Epithelial cell of esophagus (primary cell): ENCODE measurements around the gene LRRC75A.
A peak's percentile ranks its signal among the peaks of the same experiment; 100 is the strongest.
"Not testable (repeated sequence)": the region's sequence is repeated elsewhere in the genome, so short reads cannot be mapped to it uniquely, and the experiment has no call there.

ENCODE experiments used
- DNase-seq: peaks from one replicate; pipeline ENCODE4 v3.0.0; 2010; ENCODE audit warnings: low read depth
- H3K4me3 ChIP-seq: 2 replicates; pipeline ENCODE4 v1.5.1; 2011; ENCODE audit warnings: mild to moderate bottlenecking, low read length, control low read depth
- CTCF ChIP-seq: IDR thresholded peaks from 2 replicates; pipeline ENCODE4 v1.5.1; 2011; ENCODE audit warnings: low read depth, mild to moderate bottlenecking, low read length, control low read depth, inconsistent platforms; ENCODE audit not compliant: insufficient read depth; ENCODE audit errors: missing control alignments

LRRC75A gene

GRCh38 chr17:16418685-16419068 lies 73.3 kb downstream of the LRRC75A start:
- no peak for TF ChIP-seq CTCF
- no peak for DNase-seq
- no peak overlapping the region for H3K4me3 ChIP-seq

DNA sequence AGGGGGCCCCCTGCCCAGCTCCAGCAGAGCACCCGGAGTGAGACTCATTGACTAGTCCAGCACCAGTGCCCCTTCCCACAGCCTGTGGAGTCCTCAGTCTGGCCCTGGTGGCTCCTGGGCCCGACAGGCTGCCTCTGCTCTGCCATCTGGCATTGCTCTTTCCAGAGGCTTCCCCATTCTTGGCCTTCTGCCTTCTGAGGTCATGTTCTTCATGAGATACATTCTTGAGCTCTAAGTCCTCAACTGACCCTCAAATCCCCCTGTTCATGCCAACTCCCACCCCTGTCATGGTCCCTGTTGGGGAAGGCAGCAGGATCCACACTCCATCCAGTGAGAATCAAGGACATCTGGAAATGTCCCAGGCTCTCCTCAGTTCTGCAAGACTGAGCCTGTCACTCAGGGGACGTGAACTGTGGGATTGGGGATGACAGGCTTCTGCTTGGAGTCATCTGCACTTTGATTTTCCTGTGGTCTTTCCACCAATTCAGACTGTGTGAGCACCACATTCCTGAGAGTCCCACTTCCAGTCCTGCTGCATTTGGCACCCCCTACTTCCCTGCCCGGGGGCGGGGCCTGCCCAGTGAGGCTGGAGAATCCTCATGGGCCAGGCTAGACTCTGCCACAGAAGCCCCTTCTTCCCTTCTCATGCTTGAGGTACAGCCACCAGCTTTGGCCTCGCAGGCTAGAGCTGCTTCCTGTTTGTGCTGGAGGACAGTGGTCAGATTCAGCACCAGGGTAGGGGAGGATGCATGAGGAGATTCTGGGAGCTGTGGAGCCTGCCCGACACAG lies 73.9 kb downstream of the LRRC75A start:
- H3K4me3 ChIP-seq = no peak overlapping the region
- DNase-seq = no peak
- TF ChIP-seq CTCF = no peak

- no peak for TF ChIP-seq CTCF
- no peak for DNase-seq
- H3K4me3 ChIP-seq = no peak overlapping the region
Measured at GRCh38 chr17:16417399-16417798, 74.6 kb downstream of the LRRC75A start.

- no peak for DNase-seq
- peak; percentile 15 for TF ChIP-seq CTCF
- no peak within 1 kb of the TSS for H3K4me3 ChIP-seq
Measured at GRCh38 chr17:16415031-16415924, 76.7 kb downstream of the LRRC75A start, which contains the start of gene TRPV2. TRPV2 (plus strand) TSS chr17:16415571; CDS start chr17:16417669, 2,098 bp downstream.

- DNase-seq = peak; percentile 64
- no peak overlapping the region for H3K4me3 ChIP-seq
- TF ChIP-seq CTCF = no peak
Measured at GRCh38 chr17:16407911-16408588, 83.9 kb downstream of the LRRC75A start.

DNA sequence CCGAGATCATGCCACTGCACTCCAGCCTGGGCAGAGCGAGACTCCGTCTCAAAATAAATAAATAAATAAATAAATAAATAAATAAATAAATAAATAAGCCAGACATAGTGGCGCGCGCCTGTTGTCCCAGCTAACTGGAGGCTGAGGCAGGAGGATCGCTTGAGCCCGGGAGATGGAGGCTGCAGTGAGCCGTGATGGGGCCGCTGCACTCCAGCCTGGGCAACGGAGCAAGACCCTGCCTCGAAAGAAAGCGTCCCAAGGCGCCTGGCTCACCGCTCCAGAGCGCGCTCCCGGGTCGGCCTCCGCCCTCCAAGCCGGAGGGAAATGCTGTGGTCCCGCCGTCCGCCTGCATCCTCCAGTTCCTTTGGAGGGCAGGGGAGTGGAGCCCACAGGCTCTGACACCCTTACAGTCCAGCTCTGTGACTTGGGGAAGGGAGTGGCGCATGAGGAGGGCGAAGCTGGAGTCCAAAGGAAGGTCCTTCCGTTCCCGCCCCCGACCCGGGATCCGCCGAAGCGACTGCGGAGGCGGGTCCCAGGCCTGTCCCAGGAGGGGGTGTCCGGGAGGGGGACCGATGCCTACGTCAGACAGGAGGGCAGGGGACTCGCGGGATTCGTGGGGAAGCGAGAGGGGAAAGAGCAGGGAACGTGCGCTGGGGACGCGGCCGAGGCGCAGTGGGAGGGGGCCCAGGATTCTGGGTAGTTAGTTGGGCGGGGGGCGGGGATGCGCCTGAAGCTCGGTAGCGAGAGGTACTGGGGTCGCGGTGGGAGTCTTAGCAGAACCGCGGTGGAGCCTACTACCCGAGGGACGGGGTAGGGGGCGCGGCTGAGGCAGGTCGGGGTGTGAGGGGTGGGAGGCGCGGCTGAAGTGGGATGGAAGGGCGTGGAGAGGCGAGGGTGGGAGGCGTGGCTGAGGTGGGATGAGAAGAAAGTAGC lies 85.0 kb downstream of the LRRC75A start:
- no peak for DNase-seq
- peak overlapping the region; percentile 52 for H3K4me3 ChIP-seq
- no peak for TF ChIP-seq CTCF

DNA sequence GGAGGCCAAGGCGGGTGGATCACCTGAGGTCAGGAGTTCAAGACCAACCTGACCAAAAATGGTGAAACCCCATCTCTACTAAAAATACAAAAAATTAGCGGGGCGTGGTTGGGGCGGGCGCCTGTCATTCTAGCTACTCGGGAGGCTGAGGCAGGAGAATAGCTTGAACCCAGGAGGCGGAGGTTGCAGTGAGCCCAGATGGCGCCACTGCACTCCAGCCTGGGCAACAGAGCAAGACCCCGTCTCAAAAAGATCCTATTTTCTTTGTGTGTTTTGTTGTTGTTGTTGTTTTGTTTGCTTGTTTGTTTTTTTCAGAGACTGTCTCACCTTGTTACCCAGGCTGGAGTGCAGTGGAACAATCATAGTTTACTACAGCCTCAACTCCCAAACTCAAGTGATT lies 88.1 kb downstream of the LRRC75A start:
- not testable (repeated sequence) for H3K4me3 ChIP-seq, DNase-seq
